ENCODE results near the gene ABHD1.

ABHD1 gene

DNA sequence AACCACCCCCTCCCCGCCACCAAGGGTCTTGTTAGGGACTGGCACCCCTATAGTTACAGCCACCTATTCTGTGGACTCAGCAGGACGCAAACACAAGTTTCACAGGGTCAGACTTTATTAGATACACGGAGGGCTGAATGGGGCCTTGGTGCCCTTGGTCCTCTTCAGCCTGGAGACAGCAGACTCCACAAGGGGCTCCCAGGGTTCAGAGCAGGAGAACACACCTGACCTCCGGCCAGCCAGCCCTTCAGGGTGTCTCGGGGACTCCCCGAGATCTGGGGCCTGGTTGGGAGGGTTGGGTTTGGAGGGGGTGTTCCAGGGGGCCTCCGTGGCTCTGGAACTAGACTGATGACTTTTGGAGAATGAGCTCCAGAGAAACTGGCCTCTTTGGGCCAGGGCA is 13.1 kb downstream of the ABHD1 start:
- DNase-seq (ENCODE audit: low spot score) = no peak

DNA sequence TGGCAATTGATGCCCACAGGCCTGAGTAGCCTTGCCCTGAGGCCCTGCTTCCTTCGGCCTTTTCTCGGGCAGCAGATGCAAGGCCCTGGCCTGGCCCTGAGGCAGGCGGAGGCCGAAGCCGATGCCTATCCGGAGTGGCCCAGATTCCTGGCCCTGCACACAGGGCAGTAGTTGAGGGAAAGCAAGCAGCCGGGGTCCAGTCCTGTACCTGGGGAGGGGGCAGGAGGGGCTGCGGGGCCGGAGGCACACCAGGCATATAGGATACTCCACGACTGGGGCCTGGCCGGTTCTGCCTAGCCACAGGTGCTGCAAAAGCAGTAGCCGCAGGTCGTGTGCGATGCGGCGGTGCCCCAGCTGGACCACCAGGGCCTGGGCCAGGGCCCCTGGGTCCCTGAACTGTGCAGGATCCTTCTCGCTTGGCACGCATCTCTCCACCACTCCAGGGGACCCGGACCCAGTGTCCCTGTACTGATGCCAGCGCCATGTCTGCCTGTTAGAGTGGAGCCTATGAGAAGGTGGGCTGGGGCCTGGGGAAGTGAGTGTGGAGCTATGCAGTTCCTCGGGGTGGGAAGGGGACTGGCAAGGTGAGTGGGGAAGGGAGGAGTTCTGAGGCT is 13.8 kb downstream of the ABHD1 start:
- DNase-seq (ENCODE audit: low spot score) = no peak

DNA sequence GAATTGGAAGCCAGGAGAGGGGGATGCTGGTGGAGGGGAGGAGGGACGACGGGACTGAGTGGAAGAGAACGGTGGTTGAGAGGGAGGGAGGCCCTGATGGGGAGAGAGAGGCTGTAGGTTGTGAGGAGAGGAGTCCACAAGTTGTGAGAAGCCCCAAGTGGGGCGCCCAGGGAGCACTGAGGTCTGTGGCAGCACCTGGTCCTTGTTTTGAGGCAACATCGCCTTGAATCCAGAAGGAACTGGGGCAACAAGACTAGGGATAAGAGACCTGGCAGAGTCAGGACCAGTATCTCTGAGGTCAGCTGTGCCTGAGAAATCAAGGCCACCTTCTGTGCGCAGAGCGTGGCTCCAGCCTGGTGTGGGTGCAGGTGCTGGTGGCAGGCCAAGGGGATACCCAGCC is 14.5 kb downstream of the ABHD1 start:
- no peak for DNase-seq (ENCODE audit: low spot score)

DNA sequence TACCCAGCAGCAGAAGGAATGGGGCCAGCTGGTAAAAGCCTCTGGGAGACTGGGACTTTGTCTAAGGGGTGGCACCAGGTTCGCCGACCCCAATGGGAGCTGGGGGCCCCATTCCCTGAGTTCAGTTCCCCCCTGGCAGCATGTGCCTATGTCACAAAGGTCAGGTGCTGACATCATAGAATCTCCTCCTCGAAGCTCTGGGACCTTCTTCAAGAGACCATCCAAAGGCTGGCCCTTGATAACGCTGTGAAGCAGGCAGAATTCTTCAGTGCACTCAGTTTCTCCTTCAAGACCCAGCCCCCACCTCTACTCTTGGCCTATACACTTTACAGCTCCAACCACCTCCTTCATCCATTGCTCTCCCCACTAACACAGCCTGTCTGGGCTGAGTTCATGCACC is 15.7 kb downstream of the ABHD1 start, which contains the start of gene PRR30:
TSS of gene PRR30 (minus strand) at position 101 of the 400 bp plus-strand sequence. CDS start 1,081 bp downstream, outside the sequence.
- no peak for DNase-seq (ENCODE audit: low spot score)

DNA sequence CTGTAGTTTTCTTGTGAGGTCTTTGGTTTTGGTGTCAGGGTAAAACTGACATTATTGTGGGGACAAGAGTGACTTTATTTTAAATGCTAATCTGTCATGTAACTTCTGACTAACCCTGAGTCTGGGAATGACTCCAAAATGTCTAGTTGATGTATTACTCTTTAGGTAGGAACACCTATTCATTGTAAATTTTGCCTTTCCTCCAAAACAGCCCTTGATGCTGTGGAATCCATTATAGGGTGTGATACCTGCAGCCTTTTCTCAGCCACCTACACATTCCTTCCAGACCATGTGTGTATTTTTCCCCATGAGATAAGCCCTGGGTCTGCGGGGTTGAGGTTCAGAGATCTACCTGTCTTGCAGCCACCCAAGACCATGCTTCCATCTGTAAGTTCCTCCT is 19.7 kb downstream of the ABHD1 start:
- DNase-seq (ENCODE audit: low spot score) = no peak

DNA sequence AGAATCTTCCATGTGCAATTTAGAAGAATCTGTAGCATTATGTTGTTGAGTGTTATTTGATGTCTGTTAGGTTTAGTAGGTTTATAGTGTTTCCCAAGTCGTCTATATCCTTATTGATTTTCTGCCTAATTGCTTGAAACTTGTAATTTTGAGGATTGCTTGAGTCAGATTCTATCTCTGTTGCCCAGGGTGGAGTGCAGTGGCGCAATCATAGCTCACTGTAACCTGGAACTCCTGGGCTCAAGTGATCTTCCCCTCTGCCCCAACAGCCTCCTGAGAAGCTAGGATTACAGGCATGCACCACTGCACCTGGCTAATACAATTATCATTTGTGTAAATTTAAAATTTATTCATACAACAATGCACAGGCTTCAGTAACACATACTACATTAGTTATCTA is 22.1 kb downstream of the ABHD1 start:
- DNase-seq (ENCODE audit: low spot score) = no peak

DNA sequence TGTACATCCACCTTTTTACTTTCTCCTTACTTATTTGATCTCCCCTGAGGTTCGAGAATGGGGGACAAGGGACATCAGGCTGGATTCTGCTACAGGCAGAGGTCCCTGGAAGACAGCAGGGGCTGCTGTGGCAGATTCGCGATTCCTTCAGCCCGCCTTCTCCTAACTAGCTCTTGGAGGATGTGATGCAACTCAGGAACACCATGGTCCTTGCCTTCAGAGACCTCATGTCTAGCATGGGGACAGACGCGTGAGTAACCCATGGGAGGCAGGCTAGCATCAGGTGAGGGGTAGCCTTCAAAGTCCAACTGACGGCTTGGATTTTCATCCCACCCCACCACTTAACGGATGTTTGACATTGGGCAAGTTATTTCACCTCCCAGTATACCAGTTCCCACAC is 24.3 kb downstream of the ABHD1 start:
- no peak for DNase-seq (ENCODE audit: low spot score)

DNA sequence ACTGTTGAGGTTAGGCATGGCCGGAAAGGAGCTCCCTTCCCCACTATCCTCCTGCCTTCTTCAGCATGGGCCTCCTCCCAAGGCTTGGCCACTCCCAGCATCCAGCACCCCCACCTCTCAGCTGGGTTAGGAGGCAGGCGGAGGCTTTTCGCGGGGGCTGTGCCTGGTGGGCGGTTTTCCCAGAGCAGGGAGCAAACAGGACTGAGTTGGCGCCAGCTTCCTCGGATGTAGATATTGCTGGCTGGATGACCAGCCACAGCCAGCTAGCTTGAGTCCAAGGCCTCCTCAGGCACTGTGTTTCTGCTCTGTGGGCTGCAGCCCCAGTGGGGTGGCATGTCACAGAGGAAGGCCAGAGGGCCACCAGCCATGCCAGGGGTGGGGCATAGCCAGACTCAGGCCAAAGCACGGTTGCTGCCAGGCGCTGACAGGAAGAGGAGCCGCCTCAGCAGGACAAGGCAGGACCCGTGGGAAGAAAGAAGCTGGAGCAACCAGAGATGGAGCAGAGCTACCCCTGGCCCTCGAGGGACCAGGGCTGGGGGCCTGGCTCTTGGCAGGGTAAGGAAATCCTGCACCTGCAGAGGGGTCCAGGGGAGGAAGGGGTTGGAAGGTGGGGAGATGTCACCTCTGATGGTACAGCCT is 25.3 kb downstream of the ABHD1 start, which contains the start of gene TCF23:
TSS of gene TCF23 (plus strand) at position 204 of the 639 bp plus-strand sequence. CDS start at position 334, 130 bp downstream.
- DNase-seq (ENCODE audit: low spot score) = no peak

DNA sequence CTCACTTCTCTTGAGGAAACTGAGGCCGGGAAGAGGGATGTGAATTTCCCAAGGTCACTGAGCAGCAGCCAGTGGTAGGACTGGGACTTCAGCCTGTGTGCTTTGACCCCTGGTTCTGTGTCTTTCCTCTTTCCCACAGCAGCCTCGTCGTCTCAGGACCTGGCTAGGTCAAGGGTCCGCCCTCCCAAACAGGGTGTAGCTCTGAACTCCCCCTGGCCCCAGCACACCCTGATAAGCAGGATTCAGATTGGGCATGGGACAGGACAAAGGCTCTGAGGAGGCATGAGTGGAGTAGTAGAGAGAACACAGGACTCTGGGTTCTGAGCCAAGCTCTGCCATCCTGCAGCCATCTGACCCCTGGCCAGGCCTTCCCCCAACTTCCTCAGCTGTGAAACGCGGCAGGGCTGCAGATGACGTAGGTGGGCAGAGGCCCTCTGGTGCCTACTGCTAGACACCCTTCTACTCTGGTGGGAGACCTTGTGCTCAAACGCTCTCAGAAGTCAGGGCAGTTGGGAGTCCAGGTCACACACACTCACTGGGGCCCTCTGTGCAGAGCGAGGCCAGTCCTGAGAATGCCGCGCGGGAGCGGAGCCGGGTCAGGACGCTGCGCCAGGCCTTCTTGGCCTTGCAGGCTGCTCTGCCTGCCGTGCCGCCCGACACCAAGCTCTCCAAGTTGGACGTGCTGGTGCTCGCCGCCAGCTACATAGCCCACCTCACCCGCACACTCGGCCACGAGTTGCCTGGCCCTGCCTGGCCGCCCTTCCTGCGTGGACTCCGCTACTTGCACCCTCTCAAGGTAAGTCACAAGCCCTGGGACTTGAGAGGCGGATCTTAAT is 26.2 kb downstream of the ABHD1 start:
- DNase-seq (ENCODE audit: low spot score) = no peak

DNA sequence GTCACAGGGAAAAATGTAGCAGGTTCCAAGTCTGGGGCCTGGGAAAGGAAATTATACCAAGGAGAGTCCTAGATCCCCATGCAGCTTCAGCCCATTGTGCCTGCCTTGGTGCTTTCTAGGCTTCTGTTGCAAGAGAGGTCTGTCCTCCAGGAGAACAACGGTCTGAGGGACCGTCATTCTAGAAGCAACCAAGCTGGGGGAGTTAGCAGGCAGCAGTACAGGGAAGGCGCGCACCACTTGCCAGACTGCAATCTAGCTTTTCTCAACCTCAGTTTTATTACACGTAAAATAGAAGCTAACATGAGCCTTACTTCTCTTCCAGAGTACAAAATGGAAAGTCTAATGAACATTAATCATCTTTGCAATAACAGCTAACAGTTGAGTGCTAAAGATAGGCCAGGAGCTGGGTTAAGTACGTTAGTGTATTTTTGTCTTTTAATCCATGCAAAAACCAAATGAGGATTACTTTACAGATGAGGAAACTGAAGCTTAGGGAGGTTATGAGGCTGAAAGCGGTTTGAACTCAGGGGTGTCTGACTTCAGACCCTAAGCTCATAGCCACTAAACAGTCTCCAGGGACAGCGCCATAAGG is 27.1 kb downstream of the ABHD1 start:
- no peak for DNase-seq (ENCODE audit: low spot score)

DNA sequence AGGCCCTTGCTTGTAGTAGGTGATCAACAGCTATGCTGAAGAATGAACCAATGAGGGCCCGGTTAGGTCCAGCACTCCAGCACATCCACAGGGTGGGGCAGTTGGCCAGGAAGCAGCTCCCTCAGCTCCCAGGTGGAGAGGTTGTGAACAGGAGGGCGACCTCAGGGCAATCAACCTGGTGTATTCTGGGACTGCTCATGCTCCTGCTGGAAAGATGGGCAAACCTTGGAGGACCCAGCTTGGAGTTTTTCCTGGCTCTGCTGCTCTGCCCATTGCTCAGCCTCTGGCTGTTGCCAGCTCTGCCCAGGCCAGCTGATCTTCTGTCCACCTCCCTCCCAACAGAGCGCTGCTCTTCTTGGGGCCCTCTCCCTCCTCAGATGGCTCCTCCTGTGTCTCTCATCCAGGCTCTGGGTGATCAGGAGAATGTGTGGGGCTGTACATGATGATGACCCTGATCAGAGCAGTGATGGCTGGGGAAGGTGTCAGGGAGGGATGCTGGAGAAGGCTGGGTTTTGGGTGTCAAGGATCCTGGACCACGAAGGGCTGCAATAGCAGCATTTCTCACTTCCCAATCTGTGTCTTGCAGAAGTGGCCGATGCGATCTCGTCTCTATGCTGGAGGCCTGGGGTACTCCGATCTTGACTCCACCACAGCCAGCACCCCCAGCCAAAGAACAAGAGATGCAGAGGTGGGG is 28.6 kb downstream of the ABHD1 start:
- DNase-seq (ENCODE audit: low spot score) = no peak

DNA sequence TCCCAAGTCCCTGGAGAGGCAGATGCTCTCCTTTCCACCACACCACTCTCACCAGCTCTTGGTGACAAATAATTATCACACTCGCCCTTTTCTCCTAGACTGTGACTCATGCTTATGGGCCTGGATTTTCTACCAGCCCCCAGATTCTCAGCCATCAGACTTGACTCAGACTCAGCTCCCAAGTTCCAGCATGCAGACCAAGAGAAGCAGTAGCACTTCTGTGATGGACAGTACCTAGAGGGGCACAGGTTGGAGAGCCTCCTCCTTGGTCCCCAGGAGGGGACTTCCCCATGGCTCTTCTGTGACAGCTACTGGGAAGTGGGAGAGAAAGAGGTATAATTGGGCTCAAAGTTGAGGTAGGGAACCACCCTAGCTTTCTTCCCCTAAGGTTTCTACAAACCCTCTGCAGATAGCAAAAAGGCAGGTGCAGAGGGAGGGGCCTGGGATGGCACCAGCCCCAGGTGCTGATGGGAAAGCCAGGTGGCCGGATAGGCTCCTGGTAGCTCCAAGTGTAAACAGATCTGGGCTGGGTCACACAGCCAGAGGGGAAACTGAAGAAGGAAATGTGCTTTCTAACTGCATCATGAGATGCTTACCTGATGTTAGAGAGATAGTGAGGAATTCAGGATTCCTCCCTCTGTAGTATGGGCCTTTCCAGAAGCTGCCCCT is 29.3 kb downstream of the ABHD1 start:
- peak; percentile 55 for DNase-seq (ENCODE audit: low spot score)

DNA sequence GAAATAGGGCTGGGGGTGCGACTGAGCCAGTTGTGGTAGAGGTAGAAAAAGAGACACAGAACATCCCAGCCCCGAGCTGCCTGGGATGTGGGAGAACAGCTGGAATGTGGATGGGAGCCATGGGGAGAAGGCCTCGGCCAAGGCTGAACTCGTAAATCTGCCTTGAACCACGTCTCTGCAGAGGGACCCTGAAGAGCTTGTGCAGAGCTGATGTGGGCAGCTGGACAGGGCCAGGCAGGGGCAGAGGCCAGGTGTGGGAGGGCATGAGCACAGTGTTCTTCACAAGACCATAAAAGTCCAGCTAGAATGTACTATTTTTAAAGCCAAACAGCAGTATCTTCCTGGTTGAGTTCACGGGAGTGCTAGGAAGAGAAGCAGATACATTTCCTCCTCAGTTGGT is 30.9 kb downstream of the ABHD1 start:
- no peak for DNase-seq (ENCODE audit: low spot score)

DNA sequence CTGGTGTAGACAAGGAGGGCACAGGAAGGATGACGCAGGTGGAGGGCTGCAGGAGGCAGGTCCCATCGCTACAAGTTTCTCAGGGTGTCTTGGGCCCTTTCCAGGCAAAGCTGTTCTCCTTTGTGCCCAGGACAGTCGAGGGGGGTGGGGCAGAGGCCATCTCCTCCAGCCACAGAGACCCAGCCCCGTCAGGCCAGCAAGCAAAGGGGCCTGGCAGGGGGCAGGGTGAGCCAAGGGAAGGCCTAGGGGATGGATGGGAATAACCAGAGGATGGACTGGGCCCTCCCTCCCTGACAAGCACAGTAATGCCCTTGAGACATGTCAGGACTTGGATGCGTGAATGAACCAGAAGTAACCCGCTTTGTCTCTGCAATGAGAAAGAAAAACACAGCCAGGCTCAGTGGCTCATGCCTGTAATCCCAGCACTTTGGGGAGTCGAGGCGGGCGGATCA is 31.5 kb downstream of the ABHD1 start:
- DNase-seq (ENCODE audit: low spot score) = no peak

DNA sequence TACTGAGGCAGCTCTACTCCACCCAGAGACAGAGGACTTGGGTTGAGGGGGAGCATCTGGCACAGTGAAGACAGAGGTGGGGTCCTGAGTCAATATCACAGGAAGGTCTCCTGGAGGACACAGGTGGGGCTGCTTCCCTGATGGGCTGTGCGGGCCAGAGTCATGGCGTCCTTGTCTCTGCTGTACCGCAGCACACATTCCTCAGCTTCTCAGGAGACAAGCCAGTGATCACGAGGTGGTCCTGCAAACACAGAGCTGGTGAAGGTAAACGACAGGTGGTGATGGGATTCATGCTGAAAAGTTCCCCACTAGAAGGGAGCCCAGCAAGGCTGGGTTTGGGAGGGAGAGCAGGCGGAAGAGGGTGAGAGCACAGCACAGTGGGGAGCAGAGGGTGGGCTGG is 34.9 kb downstream of the ABHD1 start:
- DNase-seq (ENCODE audit: low spot score) = no peak

DNA sequence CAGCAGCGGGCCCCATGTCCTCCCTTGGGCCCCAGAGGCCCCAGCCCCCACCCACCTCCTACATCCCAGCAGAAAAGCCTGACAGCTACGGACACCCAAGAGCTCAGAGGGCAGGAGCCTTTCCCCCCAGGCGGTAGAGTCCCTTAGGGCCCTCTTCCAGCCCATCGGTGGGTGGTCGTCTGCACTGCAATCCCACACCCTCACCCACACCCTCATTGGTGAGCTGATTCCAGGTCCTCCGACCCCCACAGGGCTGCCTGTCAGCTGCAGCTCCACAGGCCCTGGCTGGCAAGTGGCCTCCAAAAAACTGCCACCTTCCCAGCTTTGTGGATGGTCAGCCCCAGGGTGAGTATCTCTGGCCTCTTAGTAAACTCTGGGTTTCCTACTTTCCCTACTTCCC is 35.7 kb downstream of the ABHD1 start:
- DNase-seq (ENCODE audit: low spot score) = no peak

DNA sequence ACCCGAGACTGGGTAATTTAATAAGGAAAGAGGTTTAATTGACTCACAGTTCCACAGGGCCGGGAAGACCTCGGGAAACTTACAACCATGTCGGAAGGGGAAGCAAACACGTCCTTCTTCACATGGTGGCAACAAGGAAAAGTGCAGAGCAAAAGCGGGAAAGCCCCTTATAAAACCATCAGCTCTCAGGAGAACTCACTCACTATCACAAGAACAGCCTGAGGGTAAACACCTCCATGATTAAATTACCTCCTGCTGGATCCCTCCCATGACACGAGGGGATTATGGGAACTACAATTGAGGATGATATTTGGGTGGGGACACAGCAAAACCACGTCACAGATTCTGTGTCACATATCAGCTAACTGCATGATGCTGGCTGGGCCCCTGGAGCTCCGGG is 36.6 kb downstream of the ABHD1 start:
- DNase-seq (ENCODE audit: low spot score) = no peak

DNA sequence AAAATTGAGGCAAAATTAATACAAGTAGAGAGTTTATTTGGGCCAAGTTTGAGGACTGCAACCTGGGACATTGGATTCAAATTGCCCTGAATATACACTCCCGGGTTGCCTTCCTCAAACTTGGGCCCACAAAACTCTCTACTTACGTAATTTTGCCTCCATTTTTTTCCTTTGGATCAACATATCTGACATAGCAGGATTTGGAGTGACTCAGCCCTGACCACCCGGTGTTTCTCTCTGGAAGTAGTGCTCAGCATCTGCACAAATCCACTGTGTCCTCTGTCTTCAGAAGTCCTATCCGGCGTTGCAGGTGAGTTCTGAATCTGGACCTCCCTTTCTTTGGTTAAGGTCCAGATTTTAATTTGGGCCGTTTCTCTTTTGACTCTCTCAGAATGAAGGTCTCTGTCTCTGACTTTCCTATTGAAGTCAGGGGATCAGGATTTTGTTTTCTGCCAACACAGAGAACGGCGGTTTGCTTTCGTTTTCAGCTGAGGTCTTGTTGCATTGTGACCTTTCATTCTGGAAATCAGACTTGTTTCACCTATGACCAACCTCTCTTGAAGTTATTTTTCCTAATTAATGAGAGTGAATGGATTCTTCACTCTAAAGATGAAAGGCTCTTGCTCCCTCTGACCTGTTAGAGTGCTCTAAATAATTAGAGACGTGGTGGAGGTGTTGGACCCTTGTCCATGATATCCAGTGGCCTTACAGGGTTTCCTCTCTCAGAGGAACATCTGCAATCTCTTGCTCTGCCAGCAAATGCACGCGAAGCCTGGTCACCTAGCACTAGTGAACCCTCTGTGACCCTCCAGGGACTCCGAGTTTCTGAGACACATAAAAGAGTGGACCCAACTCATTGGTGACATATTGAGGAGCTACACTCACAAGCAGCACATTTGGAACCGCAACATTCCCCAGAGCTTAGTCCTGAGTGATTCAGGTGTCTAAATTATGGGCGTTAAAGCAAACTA is 38.8 kb downstream of the ABHD1 start:
- no peak for DNase-seq (ENCODE audit: low spot score)

DNA sequence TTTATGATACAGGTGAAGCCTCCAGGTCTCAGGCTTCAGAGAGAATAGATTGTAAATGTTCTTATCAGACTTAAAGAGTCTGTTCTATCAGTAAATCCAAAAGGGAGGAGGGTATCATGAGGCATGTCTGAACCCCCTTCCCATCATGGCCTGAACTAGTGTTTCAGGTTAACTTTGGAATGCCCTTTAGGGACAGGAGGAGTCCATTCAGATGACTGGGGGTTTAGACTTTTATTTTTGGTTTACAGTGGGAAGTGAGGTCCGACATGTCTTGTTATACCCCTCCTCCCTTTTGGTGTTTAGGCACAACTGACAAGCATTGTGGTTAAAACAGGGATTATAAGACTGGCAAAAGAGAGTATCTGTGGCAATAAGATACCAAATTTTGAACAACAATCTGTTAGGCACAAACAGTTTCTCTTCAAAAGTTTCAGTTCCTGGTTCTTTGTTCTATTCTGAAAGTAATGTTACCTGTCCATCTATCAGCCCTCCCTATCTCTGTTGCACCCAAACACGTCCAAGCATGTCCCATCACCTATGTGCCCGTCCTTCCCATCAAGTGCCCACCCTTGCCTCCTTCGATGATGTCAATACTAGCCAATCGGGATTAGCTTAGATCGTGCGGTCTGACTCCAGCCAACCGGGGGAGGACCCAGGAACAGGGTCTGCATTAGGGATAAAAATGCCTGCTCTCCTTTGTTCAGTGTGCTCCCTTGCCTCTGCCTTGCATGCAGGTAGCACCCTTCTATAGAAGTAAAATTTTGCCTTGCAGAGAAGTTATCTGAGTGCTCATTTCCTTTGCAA is 41.5 kb downstream of the ABHD1 start:
- no peak for DNase-seq (ENCODE audit: low spot score)

All from GM03348 (cell line).